Chondrocyte (in vitro differentiated cells): ENCODE measurements around the gene PNP. TPM values are rescaled to one million over a fixed set of nuclear protein-coding genes. Genes with fewer than 3 reads are reported as not detected.

Experiments
- DNase-seq: peaks from one replicate; pipeline ENCODE4 v3.0.0; 2021; ENCODE audit warnings: mixed read lengths, low spot score
- H3K27ac Mint-ChIP-seq: one replicate; pipeline ENCODE4 v1.8.0; 2021; ENCODE audit warnings: mild to moderate bottlenecking, moderate library complexity, mixed read lengths; ENCODE audit not compliant: unreplicated experiment
- H3K27me3 Mint-ChIP-seq: 2 replicates; pipeline ENCODE4 v1.8.0; 2021; ENCODE audit warnings: low read depth, mixed read lengths
- H3K36me3 Mint-ChIP-seq: 2 replicates; pipeline ENCODE4 v1.8.0; 2021; ENCODE audit warnings: low read depth, mixed read lengths
- H3K4me1 Mint-ChIP-seq: 2 replicates; pipeline ENCODE4 v1.8.0; 2021; ENCODE audit warnings: low read depth, mild to moderate bottlenecking, mixed read lengths
- H3K4me3 Mint-ChIP-seq: one replicate; pipeline ENCODE4 v1.8.0; 2021; ENCODE audit warnings: mild to moderate bottlenecking, moderate library complexity, mixed read lengths; ENCODE audit not compliant: unreplicated experiment
- H3K9me3 Mint-ChIP-seq: 2 replicates; pipeline ENCODE4 v1.8.0; 2021; ENCODE audit warnings: low read depth, mixed read lengths
- CTCF ChIP-seq: fragments of 200-600 bp; sonication (generic); IDR thresholded peaks from 2 replicates; pipeline ENCODE4 v1.5.0; 2021; ENCODE audit warnings: antibody characterized with exemption, mild to moderate bottlenecking, moderate library complexity
- total RNA-seq: library from RNA; stranded (reverse); gene quantifications from 3 replicates; pipeline ENCODE4 v1.2.1, GENCODE V29; 2021

PNP gene
- total RNA-seq, 1 donor from 2014 or later, result 25.0 TPM

GRCh38 chr14:20427231-20428009 is 41.8 kb upstream of the PNP start:
- peaks cover 7% of the 10 kb centered on the region for H3K4me1 Mint-ChIP-seq
- DNase-seq, result no peak
- H3K9me3 Mint-ChIP-seq, result no peaks in the 10 kb centered on the region
- no peak for TF ChIP-seq CTCF
- H3K27ac Mint-ChIP-seq, result peak overlapping the region; percentile 24
- no peaks in the 10 kb centered on the region for H3K36me3 Mint-ChIP-seq
- H3K4me3 Mint-ChIP-seq, result no peak overlapping the region
- no peaks in the 10 kb centered on the region for H3K27me3 Mint-ChIP-seq

- no peaks in the 10 kb centered on the region for H3K27me3 Mint-ChIP-seq
- TF ChIP-seq CTCF, result no peak
- no peaks in the 10 kb centered on the region for H3K9me3 Mint-ChIP-seq
- no peak for DNase-seq
- peaks cover 7% of the 10 kb centered on the region for H3K4me1 Mint-ChIP-seq
- H3K27ac Mint-ChIP-seq, result peak overlapping the region; percentile 20
- no peak overlapping the region for H3K4me3 Mint-ChIP-seq
- H3K36me3 Mint-ChIP-seq, result no peaks in the 10 kb centered on the region
Observed at GRCh38 chr14:20428010-20428365, 41.2 kb upstream of the PNP start.

- Mint-ChIP-seq H3K9me3 (no peaks in the 10 kb centered on the region), H3K27ac (no peak overlapping the region), H3K36me3 (no peaks in the 10 kb centered on the region), H3K4me3 (no peak overlapping the region), H3K27me3 (no peaks in the 10 kb centered on the region), H3K4me1 (peaks cover 7% of the 10 kb centered on the region)
- TF ChIP-seq CTCF, result no peak
- DNase-seq, result no peak
Observed at GRCh38 chr14:20428802-20429201, 40.4 kb upstream of the PNP start.

- DNase-seq, result no peak
- Mint-ChIP-seq H3K36me3 (no peaks in the 10 kb centered on the region), H3K9me3 (no peaks in the 10 kb centered on the region), H3K27ac (no peak overlapping the region), H3K27me3 (no peaks in the 10 kb centered on the region), H3K4me1 (peaks cover 7% of the 10 kb centered on the region), H3K4me3 (no peak overlapping the region)
- TF ChIP-seq CTCF, result no peak
Observed at GRCh38 chr14:20429801-20430669, 39.2 kb upstream of the PNP start.

- DNase-seq, result no peak
- Mint-ChIP-seq H3K4me3 (no peak overlapping the region), H3K4me1 (peaks cover 10% of the 10 kb centered on the region), H3K27ac (no peak overlapping the region), H3K9me3 (no peaks in the 10 kb centered on the region), H3K27me3 (peaks cover under 1% of the 10 kb centered on the region), H3K36me3 (no peaks in the 10 kb centered on the region)
- TF ChIP-seq CTCF, result no peak
Observed at GRCh38 chr14:20434701-20435581, 34.3 kb upstream of the PNP start.
